Measurements from ENCODE around the gene H2AZ2.
"Not testable (repeated sequence)": the region's sequence is repeated elsewhere in the genome, so short reads cannot be mapped to it uniquely, and the experiment has no call there.

The H2AZ2 gene

GRCh38 chr7:44849259-44849884 is 1.5 kb upstream of the H2AZ2 start:
- TF ChIP-seq, protein P1, sequence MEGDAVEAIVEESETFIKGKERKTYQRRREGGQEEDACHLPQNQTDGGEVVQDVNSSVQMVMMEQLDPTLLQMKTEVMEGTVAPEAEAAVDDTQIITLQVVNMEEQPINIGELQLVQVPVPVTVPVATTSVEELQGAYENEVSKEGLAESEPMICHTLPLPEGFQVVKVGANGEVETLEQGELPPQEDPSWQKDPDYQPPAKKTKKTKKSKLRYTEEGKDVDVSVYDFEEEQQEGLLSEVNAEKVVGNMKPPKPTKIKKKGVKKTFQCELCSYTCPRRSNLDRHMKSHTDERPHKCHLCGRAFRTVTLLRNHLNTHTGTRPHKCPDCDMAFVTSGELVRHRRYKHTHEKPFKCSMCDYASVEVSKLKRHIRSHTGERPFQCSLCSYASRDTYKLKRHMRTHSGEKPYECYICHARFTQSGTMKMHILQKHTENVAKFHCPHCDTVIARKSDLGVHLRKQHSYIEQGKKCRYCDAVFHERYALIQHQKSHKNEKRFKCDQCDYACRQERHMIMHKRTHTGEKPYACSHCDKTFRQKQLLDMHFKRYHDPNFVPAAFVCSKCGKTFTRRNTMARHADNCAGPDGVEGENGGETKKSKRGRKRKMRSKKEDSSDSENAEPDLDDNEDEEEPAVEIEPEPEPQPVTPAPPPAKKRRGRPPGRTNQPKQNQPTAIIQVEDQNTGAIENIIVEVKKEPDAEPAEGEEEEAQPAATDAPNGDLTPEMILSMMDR (IDR thresholded peaks at IDR 0.05; ENCODE audit: insufficient read depth, low read length, missing control alignments): no peak
- DNase-seq (ENCODE audit: low read depth, low spot score): no peak
- CTCF ChIA-PET: interaction anchor here (0.9 to 6.8 kb wide), 8 partner anchors 11 to 287 kb away, joined by 3 to 57 read pairs (median 7); partner anchors contain the start of gene TMED4
- POLR2A ChIA-PET: interaction anchor here (0.9 to 1.8 kb wide), 3 partner anchors 33 to 52 kb away, joined by 3 to 5 read pairs (median 5); partner anchors contain the start of gene PURB
- H3K4me3 ChIP-seq (ENCODE audit: low read depth, low read length): peak overlapping the region; percentile 88

DNA sequence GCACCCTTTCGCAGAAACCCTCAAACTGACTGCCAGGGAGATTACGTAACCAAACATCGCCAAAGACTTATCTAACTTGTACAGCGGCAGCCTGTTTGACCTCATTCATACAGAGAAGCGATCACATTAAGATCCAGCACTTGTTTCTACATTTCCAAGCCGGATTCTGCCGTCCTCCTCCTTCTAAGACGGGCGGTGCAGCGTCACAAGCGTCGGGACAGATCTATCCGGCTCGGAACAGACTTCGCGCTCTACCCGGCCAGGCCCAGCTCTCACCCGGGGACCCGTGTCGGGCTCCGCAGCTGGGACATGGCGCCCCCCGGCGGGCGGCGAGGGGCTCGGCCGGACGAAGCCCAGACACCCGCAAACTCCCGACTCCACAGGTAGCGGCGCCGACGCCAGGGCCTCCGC is 373 bp downstream of the H2AZ2 start:
- no peak for DNase-seq (ENCODE audit: low read depth, low spot score)
- TF ChIP-seq, protein P1 (IDR thresholded peaks at IDR 0.05; ENCODE audit: insufficient read depth, low read length, missing control alignments): peak; percentile 95
- peak overlapping the region; percentile 74 for H3K4me3 ChIP-seq (ENCODE audit: low read depth, low read length)
- CTCF ChIA-PET: interaction anchor here (0.8 to 6.8 kb wide), 22 partner anchors 9 to 288 kb away, joined by 3 to 57 read pairs (median 5); partner anchors contain the start of genes DDX56 and TMED4
- POLR2A ChIA-PET: interaction anchor here (1.3 to 2.5 kb wide), 3 partner anchors 37 to 265 kb away, joined by 5 to 7 read pairs (median 6); partner anchors contain the start of genes PURB and TMED4

DNA sequence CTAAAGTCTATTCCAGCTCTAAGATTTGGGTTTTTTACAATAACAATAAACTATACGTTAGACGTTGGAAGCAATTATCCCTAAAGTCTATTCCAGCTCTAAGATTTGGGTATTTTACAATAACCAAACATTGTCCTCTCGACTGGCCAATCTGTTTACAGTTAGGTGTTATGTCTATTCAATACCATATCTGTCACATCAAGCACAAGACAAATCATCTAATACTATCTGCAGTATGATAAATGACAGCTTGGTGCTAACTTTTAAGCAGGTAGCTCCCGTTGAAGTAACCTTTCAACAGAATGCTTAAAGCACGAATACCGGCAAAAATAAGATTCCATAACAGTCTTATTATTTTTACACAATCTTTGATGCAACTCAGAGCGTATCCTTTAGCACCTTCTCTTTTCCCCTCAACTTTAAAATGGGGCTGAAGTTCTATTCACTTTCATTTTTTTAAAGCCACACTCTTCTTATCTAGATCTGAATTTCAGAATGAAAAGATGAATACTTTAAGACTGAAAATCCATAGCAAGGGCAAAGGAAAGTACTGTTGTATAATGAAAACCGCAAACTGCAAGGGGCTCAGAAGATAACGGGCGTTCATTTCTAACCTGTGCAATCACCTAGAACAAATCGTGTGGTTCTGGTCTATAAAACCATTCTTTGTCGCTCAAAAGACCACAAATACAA is 925 bp downstream of the H2AZ2 start:
- POLR2A ChIA-PET: interaction anchor here (0.6 to 2.5 kb wide), 3 partner anchors 41 to 265 kb away, joined by 6 to 7 read pairs (median 7); partner anchors contain the start of gene TMED4
- CTCF ChIA-PET: interaction anchor here (0.7 to 6.8 kb wide), 28 partner anchors 8 to 289 kb away, joined by 3 to 57 read pairs (median 5); partner anchors contain the start of genes DDX56 and TMED4
- no peak for DNase-seq (ENCODE audit: low read depth, low spot score)
- peak overlapping the region; percentile 74 for H3K4me3 ChIP-seq (ENCODE audit: low read depth, low read length)
- TF ChIP-seq, protein P1 (IDR thresholded peaks at IDR 0.05; ENCODE audit: insufficient read depth, low read length, missing control alignments): no peak

DNA sequence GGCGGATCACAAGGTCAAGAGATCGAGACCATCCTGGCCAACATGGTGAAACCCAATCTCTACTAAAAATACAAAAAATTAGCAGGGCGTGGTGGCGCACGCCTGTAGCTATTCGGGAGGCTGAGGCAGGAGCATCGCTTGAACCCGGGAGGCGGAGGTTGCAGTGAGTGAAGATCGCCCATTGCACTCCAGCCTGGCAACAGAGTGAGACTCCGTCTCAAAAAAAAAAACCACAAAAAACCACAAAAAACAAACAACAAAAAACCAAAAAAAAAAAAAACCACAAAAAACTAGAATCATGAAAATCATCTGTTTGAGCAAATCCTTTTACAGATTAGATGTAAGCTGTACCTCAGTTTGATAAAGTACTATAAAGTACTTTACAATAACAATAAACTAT is 1.5 kb downstream of the H2AZ2 start:
- H3K4me3 ChIP-seq (ENCODE audit: low read depth, low read length): peak overlapping the region; percentile 74
- POLR2A ChIA-PET: interaction anchor here (0.6 to 2.5 kb wide), 2 partner anchors 52 to 264 kb away, joined by 7 read pairs; partner anchors contain the start of gene TMED4
- not testable (repeated sequence) for DNase-seq (ENCODE audit: low read depth, low spot score)
- CTCF ChIA-PET: interaction anchor here (0.7 to 6.8 kb wide), 21 partner anchors 8 to 266 kb away, joined by 3 to 57 read pairs (median 5); partner anchors contain the start of gene TMED4

GRCh38 chr7:44845451-44845850 is 2.4 kb downstream of the H2AZ2 start:
- H3K4me3 ChIP-seq (ENCODE audit: low read depth, low read length): no peak overlapping the region
- ChIA-PET CTCF (interaction anchor here (0.9 to 6.8 kb wide), 13 partner anchors 10 to 280 kb away, joined by 3 to 57 read pairs (median 7); partner anchors contain the start of gene TMED4), POLR2A (no interaction called here)

GRCh38 chr7:44843440-44843839 is 4.4 kb downstream of the H2AZ2 start:
- H3K4me3 ChIP-seq (ENCODE audit: low read depth, low read length); DNase-seq (ENCODE audit: low read depth, low spot score); POLR2A ChIA-PET: not testable (repeated sequence)
- CTCF ChIA-PET: interaction anchor here (0.7 to 1.9 kb wide), 4 partner anchors 8 to 261 kb away, joined by 3 to 7 read pairs (median 4); no protein-coding TSS in a partner anchor

More at GRCh38 chr7:44845451-44845850, 2.4 kb downstream of the H2AZ2 start:
- no peak for DNase-seq (ENCODE audit: low read depth, low spot score)
- TF ChIP-seq, protein P1 (IDR thresholded peaks at IDR 0.05; ENCODE audit: insufficient read depth, low read length, missing control alignments): no peak

DNA sequence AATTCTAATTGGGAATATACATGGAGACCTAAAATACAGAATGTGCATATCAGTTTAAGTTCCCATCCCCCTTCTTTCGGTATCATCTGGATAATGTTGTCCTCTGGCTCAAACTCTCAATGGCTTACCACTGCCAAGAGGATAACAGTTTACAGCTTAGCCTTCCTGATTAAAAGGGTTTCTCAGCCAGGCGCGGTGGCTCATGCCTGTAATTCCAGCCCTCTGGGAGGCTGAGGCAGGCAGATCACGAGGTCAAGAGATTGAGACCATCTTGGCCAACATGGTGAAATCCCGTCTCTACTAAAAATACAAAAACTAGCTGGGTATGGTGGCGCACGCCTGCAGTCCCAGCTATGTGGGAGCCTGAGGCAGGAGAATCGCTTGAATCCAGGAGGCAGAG is 5.2 kb downstream of the H2AZ2 start:
- CTCF ChIA-PET: interaction anchor here (1.4 to 1.9 kb wide), 2 partner anchors 14 to 254 kb away, joined by 5 to 6 read pairs; no protein-coding TSS in a partner anchor
- DNase-seq (ENCODE audit: low read depth, low spot score); POLR2A ChIA-PET; H3K4me3 ChIP-seq (ENCODE audit: low read depth, low read length): not testable (repeated sequence)
